Spleen (tissue), 7 donors: Measurements from ENCODE around the gene TYK2.
A peak's percentile ranks its signal among the peaks of the same experiment; 100 is the strongest.

Experiments
- POLR2A ChIP-seq, 3 donors: fragments of 450-650 bp; IDR thresholded peaks; one replicate each; pipeline ENCODE4 v1.5.1; 2017; ENCODE audit warnings: antibody characterized with exemption in 3 of 3, mild to moderate bottlenecking in 1 of 3
- TF ChIP-seq, protein P1 (sequence below), 11 experiments: fragments of 200-600 bp in 7 of 11; fragments of 450-650 bp in 4 of 11; sonication (generic) in 4 of 11; IDR thresholded peaks in 8 of 11; conservative IDR thresholded peaks in 3 of 11; 1 replicate in 7 of 11; 2 replicates in 4 of 11; pipeline versions ENCODE4 v1.4.0 to v1.8.0; 2016 to 2021; ENCODE audit warnings: antibody characterized with exemption in 11 of 11, inconsistent platforms in 4 of 11, mild to moderate bottlenecking in 1 of 11
- donor health status: DM: no; HTN: no; CAD: no; lungs with moderate emphysema.
- donor health status: DM: no; HTN: no; CAD: no.
- donor health status: DM: no; HTN: no; CAD: no.

DNA sequence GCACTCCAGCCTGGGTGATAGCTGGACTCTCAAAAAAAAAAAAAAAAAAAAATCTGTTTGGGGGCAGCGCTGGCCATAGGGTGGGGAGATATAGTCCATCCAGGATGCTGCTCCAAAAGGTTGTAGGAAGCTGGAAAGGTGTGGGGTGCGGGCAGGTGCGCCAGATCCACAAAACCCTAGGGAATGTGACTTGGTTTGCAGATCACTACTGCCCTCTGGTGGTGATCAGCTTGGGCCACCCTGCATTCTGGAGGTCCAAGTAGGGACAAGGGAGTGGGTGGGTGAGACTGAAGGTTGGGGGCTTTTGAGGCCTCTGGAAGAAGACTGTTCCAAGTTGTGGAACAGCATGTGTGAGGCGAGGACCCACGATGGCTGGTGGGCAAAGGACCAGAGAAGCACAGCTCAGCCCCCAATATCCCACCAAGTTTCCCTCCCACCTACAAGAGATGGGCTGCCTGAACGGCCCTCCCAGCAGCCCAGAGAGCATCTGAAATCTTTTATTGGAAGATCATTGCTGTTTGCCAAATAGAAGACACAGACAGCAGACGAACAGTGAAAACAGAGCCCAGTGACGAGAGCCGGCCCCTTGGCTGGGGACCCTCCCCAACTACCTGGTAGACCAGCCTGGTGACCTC, 10.4 kb upstream of the TYK2 start:
- TF ChIP-seq, protein P1, sequence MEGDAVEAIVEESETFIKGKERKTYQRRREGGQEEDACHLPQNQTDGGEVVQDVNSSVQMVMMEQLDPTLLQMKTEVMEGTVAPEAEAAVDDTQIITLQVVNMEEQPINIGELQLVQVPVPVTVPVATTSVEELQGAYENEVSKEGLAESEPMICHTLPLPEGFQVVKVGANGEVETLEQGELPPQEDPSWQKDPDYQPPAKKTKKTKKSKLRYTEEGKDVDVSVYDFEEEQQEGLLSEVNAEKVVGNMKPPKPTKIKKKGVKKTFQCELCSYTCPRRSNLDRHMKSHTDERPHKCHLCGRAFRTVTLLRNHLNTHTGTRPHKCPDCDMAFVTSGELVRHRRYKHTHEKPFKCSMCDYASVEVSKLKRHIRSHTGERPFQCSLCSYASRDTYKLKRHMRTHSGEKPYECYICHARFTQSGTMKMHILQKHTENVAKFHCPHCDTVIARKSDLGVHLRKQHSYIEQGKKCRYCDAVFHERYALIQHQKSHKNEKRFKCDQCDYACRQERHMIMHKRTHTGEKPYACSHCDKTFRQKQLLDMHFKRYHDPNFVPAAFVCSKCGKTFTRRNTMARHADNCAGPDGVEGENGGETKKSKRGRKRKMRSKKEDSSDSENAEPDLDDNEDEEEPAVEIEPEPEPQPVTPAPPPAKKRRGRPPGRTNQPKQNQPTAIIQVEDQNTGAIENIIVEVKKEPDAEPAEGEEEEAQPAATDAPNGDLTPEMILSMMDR (IDR thresholded peaks at IDR 0.05 in 8 of 11, conservative IDR thresholded peaks at IDR 0.05 in 3 of 11) = peak; percentile 76 to 92 (median 85)
- no peak for TF ChIP-seq POLR2A (IDR thresholded peaks at IDR 0.05)
